Skeletal muscle satellite cell (primary cell): Measurements from ENCODE around the gene KLHL26.
A peak's percentile ranks its signal among the peaks of the same experiment; 100 is the strongest.

Experiments
- H3K27me3 ChIP-seq: 2 replicates; pipeline ENCODE4 v1.7.0; 2013; ENCODE audit warnings: low read length; ENCODE audit not compliant: control insufficient read depth, insufficient read depth
- H3K36me3 ChIP-seq: 2 replicates; pipeline ENCODE4 v1.7.0; 2013; ENCODE audit warnings: mild to moderate bottlenecking, control low read depth, low read length; ENCODE audit not compliant: insufficient read depth
- H3K4me1 ChIP-seq: 2 replicates; pipeline ENCODE4 v1.7.0; 2013; ENCODE audit warnings: low read length; ENCODE audit not compliant: control insufficient read depth, insufficient read depth
- H3K4me2 ChIP-seq: 2 replicates; pipeline ENCODE4 v1.7.0; 2013; ENCODE audit warnings: mild to moderate bottlenecking, low read length
- H3K4me3 ChIP-seq: 2 replicates; pipeline ENCODE4 v1.7.0; 2013; ENCODE audit warnings: low read length
- H3K9ac ChIP-seq: 2 replicates; pipeline ENCODE4 v1.7.0; 2013; ENCODE audit warnings: mild to moderate bottlenecking, low read depth, low read length, moderate library complexity
- H3K9me3 ChIP-seq: replicated peaks from 2 replicates; pipeline ENCODE4 v1.7.0; 2013; ENCODE audit warnings: mild to moderate bottlenecking, control low read depth, low read length

KLHL26 gene

DNA sequence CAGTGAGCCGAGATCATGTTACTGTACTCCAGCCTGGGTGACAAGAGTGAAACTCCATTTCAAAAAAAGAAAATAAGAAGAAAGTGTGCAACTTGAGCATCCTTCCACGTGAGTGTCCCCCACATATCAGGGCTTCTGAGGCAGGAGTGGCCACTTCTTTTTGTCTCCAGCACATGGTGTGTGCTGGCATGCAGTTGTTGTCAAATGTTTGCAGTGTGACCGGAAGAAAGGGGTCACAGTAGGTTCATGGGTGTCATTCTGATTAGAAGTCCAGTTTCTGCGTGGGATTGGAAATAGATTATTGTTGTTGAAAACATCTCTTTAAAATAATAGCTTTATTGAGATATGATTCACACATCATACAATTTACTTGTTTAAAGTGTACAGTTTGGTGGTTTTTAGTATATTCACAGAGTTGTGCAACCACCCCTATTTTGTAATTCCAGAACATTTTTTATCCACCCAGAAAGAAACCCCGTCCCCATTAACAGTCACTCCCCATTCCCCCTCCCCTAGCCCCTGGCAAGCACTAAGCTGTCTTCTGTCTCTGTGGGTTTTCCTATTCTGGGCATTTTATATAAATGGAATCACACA, 48.9 kb downstream of the KLHL26 start:
- Histone ChIP-seq H3K4me2 (peak overlapping the region; percentile 92), H3K36me3 (no peaks in the 10 kb centered on the region), H3K27me3 (no peaks in the 10 kb centered on the region), H3K9me3 (no peaks in the 10 kb centered on the region), H3K4me1 (peaks cover 25% of the 10 kb centered on the region), H3K4me3 (no peak overlapping the region), H3K9ac (no peak overlapping the region)

DNA sequence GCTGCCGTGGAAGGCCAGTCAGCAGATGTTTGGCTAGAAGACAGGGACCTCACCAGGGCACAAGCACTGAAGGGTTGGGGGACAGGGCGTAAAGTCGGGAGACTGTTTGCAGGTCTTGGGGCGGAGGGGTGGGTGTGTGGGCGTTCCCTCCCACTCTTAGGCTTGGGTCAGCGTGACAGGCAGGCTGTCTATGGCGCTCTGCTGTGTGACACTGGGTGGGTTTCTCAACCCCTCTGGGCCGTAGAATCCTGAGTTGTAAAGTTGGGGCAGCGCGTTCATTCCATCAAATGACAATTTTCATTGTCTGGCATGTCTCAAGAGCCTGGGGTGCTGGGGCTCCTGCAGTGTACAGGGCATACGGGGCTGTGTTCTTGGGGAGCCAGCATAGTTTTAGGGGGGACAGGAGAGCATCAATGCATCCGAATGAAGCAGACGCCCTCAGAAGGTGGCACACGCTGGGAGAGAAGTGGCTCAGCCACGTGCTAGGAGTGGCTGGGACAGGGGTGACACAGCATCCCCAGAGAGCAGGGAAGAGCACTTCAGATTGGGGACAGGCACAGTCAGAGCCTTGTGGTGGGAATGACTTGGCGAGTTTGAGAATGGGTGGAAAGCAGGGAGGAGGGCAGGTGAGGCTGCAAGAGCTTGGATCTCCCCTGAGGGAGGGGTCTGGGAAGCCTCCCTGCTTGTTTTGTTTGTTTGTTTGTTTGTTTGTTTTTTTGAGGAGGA, 51.1 kb downstream of the KLHL26 start:
- no peaks in the 10 kb centered on the region for H3K36me3 ChIP-seq
- H3K4me2 ChIP-seq: no peak overlapping the region
- H3K9me3 ChIP-seq: no peaks in the 10 kb centered on the region
- H3K27me3 ChIP-seq: no peaks in the 10 kb centered on the region
- H3K4me3 ChIP-seq: no peak overlapping the region
- H3K9ac ChIP-seq: no peak overlapping the region
- peaks cover 21% of the 10 kb centered on the region for H3K4me1 ChIP-seq

DNA sequence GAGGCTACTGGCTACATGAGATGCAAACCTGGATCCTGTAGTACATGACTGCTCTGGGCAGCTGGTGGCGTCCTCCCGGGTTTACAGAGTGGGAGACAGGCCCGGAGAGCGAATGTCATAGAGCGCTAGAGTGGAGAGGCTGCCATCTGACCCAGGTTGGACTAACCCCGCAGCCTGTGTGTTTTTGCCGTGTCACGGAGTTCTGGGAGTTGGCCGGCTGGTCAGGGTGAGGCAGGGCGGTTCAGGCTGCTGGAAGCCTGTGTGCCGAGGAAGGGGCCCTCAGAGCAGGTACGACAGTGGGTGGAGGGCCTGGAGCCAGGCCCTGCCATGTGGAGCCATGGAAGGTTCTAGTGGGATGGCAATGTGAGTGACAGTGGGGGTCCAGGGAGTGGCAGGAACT, 59.2 kb downstream of the KLHL26 start:
- no peaks in the 10 kb centered on the region for H3K27me3 ChIP-seq
- H3K4me3 ChIP-seq: no peak overlapping the region

GRCh38 chr19:18697680-18698079, 60.9 kb downstream of the KLHL26 start:
- peaks cover 18% of the 10 kb centered on the region for H3K4me1 ChIP-seq
- H3K27me3 ChIP-seq: no peaks in the 10 kb centered on the region
- no peak overlapping the region for H3K4me3 ChIP-seq
- no peak overlapping the region for H3K9ac ChIP-seq
- no peaks in the 10 kb centered on the region for H3K9me3 ChIP-seq
- H3K36me3 ChIP-seq: no peaks in the 10 kb centered on the region
- H3K4me2 ChIP-seq: no peak overlapping the region

More for the DNA sequence above, 59.2 kb downstream of the KLHL26 start:
- no peak overlapping the region for H3K4me2 ChIP-seq
- no peaks in the 10 kb centered on the region for H3K9me3 ChIP-seq
- no peaks in the 10 kb centered on the region for H3K36me3 ChIP-seq
- peaks cover 14% of the 10 kb centered on the region for H3K4me1 ChIP-seq
- no peak overlapping the region for H3K9ac ChIP-seq

DNA sequence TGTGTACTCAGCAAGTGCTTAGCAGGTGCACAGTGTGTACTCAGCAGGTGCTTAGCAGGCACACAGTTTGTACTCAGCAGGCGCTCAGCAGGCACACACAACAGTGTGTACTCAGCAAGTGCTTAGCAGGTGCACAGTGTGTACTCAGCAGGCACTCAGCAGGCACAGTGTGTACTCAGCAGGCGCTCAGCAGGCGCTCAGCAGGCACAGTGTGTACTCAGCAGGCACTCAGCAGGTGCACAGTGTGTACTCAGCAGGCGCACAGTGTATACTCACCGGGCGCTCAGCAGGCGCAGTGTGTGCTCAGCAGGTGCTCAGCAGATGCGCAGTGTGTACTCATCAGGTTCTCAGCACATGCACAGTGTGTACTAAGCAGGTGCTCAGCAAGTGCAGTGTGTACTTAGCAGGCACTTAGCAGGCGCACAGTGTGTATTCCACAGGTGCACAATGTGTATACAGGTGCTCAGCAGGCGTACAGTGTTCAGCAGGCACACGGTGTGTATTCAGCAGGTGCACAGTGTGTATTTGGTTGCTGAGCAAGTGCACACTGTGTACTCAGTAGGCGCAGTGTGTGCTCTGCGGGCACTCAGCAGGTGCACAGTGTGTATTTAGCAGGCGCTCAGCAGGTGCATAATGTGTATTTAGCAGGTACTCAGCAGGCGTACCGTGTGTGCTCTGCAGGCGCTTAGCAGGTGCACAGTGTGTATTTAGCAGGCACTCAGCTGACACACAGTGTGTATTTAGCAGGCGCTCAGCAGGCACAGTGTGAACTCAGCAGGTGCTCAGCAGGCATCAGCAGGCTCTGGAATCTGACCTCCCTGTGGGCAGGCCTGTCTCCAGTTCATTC, 61.7 kb downstream of the KLHL26 start:
- H3K9ac ChIP-seq: no peak overlapping the region
- no peaks in the 10 kb centered on the region for H3K36me3 ChIP-seq
- peaks cover 18% of the 10 kb centered on the region for H3K4me1 ChIP-seq
- H3K4me3 ChIP-seq: no peak overlapping the region
- no peak overlapping the region for H3K4me2 ChIP-seq
- H3K9me3 ChIP-seq: no peaks in the 10 kb centered on the region
- H3K27me3 ChIP-seq: no peaks in the 10 kb centered on the region

DNA sequence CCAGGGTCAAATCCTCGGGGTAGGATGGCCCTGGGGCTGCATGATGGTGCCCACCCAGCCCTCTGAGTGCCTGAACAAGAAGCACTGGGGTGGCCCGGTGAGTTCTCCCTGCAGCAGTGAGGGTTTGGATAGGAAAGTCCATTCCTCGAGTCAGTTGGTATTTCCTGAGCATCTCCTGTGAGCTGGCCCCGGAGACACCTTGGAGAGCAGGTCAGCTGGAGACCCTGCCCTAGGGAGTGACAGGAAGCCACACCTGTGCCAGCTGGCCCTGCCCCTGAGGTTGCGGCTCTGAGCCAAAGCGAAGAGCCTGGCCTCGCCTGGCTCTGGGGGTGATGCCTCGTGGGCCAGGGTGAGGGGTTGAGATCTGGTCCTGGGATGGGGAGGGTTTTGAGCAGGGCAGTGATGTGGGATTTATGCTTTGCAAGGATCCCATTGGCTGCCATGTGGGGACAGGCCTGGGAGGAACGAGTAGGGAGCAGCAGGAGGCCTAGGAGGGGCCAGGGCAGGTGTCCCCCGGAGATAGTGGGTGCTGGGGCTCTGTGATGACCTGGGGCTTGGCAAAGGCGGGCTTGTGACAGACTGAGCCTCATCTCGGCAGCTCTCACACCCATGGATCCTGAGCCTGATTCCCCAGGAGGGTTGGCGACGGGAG, 62.7 kb downstream of the KLHL26 start:
- no peaks in the 10 kb centered on the region for H3K36me3 ChIP-seq

GRCh38 chr19:18700501-18701249, 63.8 kb downstream of the KLHL26 start:
- H3K4me1 ChIP-seq: peaks cover 18% of the 10 kb centered on the region

More for the DNA sequence above, 62.7 kb downstream of the KLHL26 start:
- Histone ChIP-seq H3K27me3 (no peaks in the 10 kb centered on the region), H3K4me1 (peaks cover 18% of the 10 kb centered on the region), H3K9ac (no peak overlapping the region), H3K4me3 (no peak overlapping the region), H3K4me2 (no peak overlapping the region), H3K9me3 (no peaks in the 10 kb centered on the region)

DNA sequence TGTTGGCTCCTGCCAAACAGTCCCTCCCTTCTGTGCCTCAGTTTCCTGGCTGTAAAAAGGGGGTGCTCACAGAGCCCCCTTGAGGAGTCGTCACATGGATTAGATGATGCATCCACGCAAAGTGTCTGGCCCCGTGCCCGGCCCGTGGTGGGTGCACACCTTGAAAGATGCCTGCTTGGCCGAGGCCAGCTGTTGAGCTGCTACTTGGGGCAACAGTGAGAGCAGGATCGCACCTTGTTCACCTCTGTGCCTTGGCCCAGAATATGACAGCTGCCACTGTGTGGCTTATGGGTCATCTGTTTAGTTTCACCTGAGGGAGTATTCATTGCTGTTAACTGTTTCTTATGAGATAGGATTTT, 64.4 kb downstream of the KLHL26 start:
- Histone ChIP-seq H3K36me3 (no peaks in the 10 kb centered on the region), H3K27me3 (no peaks in the 10 kb centered on the region), H3K4me3 (peak overlapping the region; percentile 66), H3K4me2 (peak overlapping the region; percentile 97), H3K9me3 (no peaks in the 10 kb centered on the region), H3K4me1 (peaks cover 18% of the 10 kb centered on the region), H3K9ac (no peak overlapping the region)

More at GRCh38 chr19:18700501-18701249, 63.8 kb downstream of the KLHL26 start:
- Histone ChIP-seq H3K9me3 (no peaks in the 10 kb centered on the region), H3K4me2 (peak overlapping the region; percentile 97), H3K4me3 (peak overlapping the region; percentile 66), H3K9ac (peak overlapping the region; percentile 60), H3K36me3 (no peaks in the 10 kb centered on the region), H3K27me3 (no peaks in the 10 kb centered on the region)

GRCh38 chr19:18704054-18704453, 67.2 kb downstream of the KLHL26 start:
- Histone ChIP-seq H3K4me2 (no peak overlapping the region), H3K4me1 (peaks cover 18% of the 10 kb centered on the region), H3K4me3 (no peak overlapping the region), H3K36me3 (no peaks in the 10 kb centered on the region), H3K27me3 (no peaks in the 10 kb centered on the region), H3K9me3 (no peaks in the 10 kb centered on the region), H3K9ac (no peak overlapping the region)

DNA sequence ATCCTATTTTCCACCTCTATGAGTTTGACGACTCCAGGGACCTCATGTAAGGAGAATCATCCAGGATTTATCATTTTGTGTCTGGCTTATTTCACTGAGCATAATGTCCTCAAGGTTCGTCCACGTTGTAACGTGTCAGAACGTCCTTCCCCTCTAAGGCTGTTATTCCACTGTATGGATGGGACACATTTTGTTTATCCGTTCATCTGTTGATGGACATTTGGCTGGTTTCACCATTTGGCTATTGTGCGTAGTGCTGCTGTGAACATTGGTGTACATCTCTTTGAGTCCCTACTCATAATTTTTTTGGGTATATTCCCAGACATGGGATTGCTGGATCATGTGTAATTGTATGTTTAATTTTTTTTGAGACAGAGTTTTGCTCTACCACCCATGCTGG, 68.1 kb downstream of the KLHL26 start:
- Histone ChIP-seq H3K36me3 (no peaks in the 10 kb centered on the region), H3K4me3 (no peak overlapping the region), H3K4me1 (peaks cover 14% of the 10 kb centered on the region), H3K9ac (no peak overlapping the region), H3K4me2 (no peak overlapping the region), H3K27me3 (no peaks in the 10 kb centered on the region), H3K9me3 (no peaks in the 10 kb centered on the region)
